GM12891 (cell line): ENCODE results near the gene TRIML2.

Source experiments
- PAX5 ChIP-seq: IDR thresholded peaks from 2 replicates; pipeline ENCODE4 v1.6.1; 2011; ENCODE audit warnings: low read length, moderate library complexity, mild to moderate bottlenecking; ENCODE audit not compliant: insufficient read depth, severe bottlenecking
- POLR2A ChIP-seq: IDR thresholded peaks from 2 replicates; pipeline ENCODE4 v1.6.1; 2011; ENCODE audit warnings: low read depth, low read length, control low read depth
- POLR2AphosphoS5 ChIP-seq: IDR thresholded peaks from 2 replicates; pipeline ENCODE4 v1.6.1; 2011; ENCODE audit warnings: low read depth, low read length, control low read depth
- SPI1 ChIP-seq: IDR thresholded peaks from 2 replicates; pipeline ENCODE4 v1.6.1; 2011; ENCODE audit warnings: low read depth, low read length, control low read depth

DNA sequence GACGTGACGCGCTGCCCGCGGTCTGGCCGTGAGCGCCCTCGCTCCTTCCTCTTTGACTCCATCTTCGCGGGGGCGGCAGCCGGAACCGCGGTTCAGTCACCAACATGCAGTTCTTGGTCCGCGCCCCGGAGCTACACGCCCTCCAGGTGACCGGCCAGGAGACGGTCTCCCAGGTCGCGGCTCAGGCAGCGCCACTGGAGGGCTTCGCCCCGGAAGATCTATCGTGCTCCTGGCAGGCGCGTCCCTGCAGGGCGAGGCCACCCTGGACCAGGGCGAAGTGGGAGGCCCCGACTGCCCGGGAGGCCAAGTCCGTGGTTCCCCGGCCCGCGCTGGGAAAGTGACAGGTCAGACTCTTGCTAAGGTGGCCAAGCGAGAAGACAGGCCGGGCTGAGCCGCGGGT, 2.9 kb downstream of the TRIML2 start:
- TF ChIP-seq POLR2A: no peak
- no peak for TF ChIP-seq SPI1
- TF ChIP-seq POLR2AphosphoS5: no peak
- no peak for TF ChIP-seq PAX5
